Spinal cord (tissue), 10 donors: ENCODE data around the gene ACTR3C. TPM values are rescaled to one million over a fixed set of nuclear protein-coding genes. Genes with fewer than 3 reads are reported as not detected.
A peak's percentile ranks its signal among the peaks of the same experiment; 100 is the strongest.

Source experiments
- DNase-seq, 6 donors: peaks; one replicate each; pipeline versions ENCODE4 v3.0.0 to v3.0.0-alpha.2; 2013 to 2015; ENCODE audit warnings: low spot score in 6 of 6, low read depth in 4 of 6
- H3K27ac ChIP-seq: one replicate; pipeline ENCODE4 v1.5.1; 2013; ENCODE audit warnings: low read depth, low read length, control low read depth
- H3K27me3 ChIP-seq: one replicate; pipeline ENCODE4 v1.6.1; 2013; ENCODE audit warnings: low read length; ENCODE audit not compliant: control insufficient read depth, insufficient read depth
- H3K36me3 ChIP-seq: one replicate; pipeline ENCODE4 v1.6.1; 2013; ENCODE audit warnings: low read length; ENCODE audit not compliant: control insufficient read depth, insufficient read depth
- H3K4me1 ChIP-seq: one replicate; pipeline ENCODE4 v1.6.1; 2013; ENCODE audit warnings: low read length; ENCODE audit not compliant: control insufficient read depth, insufficient read depth
- H3K4me3 ChIP-seq: one replicate; pipeline ENCODE4 v1.5.1; 2013; ENCODE audit warnings: low read depth, low read length, control low read depth
- H3K9me3 ChIP-seq: one replicate; pipeline ENCODE4 v1.6.1; 2013; ENCODE audit warnings: low read length; ENCODE audit not compliant: control insufficient read depth, insufficient read depth
- WGBS: methylation state at CpG from one replicate; pipeline ENCODE4 v1.1.5; 2013; ENCODE audit warnings: missing lambda C conversion rate; ENCODE audit not compliant: insufficient coverage; 5-methylcytosine and 5-hydroxymethylcytosine counted together
- polyA plus RNA-seq, 2 donors: library from polyadenylated mRNA; unstranded; fragments of 120-200 nt; gene quantifications; one replicate each; pipeline ENCODE4 v1.2.1, GENCODE V29; 2013; ENCODE audit not compliant: insufficient read length in 2 of 2
- total RNA-seq, 2 donors: library from RNA; depleted of rRNA in 1 of 2; stranded (reverse); fragments of 120-200 nt in 1 of 2; fragments of >200 nt in 1 of 2; gene quantifications; one replicate each; pipeline versions ENCODE4 v1.2.3 to v1.2.4, GENCODE V29; 2013 to 2014
- donor health status: healthy.

Gene ACTR3C
- total and polyA plus RNA-seq, 4 donors = 1.1 to 5.8 (median 4.3) TPM

- peaks cover 19% of the 10 kb centered on the region for H3K4me1 ChIP-seq
- WGBS = no CpG with 5 or more reads among the region's 1 CpG
- peaks cover 10% of the 10 kb centered on the region for H3K27me3 ChIP-seq
- no peak overlapping the region for H3K4me3 ChIP-seq
- H3K27ac ChIP-seq = no peak overlapping the region
- DNase-seq = no peak
- peaks cover 4% of the 10 kb centered on the region for H3K36me3 ChIP-seq
- no peaks in the 10 kb centered on the region for H3K9me3 ChIP-seq
Measured at GRCh38 chr7:150345012-150345411, 21.7 kb upstream of the ACTR3C start.

GRCh38 chr7:150344299-150344698 is 21.0 kb upstream of the ACTR3C start:
- no peak for DNase-seq

GRCh38 chr7:150343225-150343624 is 19.9 kb upstream of the ACTR3C start:
- 100% methylated on average over 1 of the region's 2 CpGs for WGBS
- no peak overlapping the region for H3K4me3 ChIP-seq

More at GRCh38 chr7:150344299-150344698, 21.0 kb upstream of the ACTR3C start:
- H3K4me1 ChIP-seq = peaks cover 26% of the 10 kb centered on the region
- H3K27me3 ChIP-seq = peaks cover 15% of the 10 kb centered on the region
- no peaks in the 10 kb centered on the region for H3K9me3 ChIP-seq
- no peak overlapping the region for H3K4me3 ChIP-seq
- no peak overlapping the region for H3K27ac ChIP-seq
- H3K36me3 ChIP-seq = peaks cover 8% of the 10 kb centered on the region

GRCh38 chr7:150342121-150342408 is 18.7 kb upstream of the ACTR3C start:
- Histone ChIP-seq H3K4me3 (no peak overlapping the region), H3K27me3 (peaks cover 15% of the 10 kb centered on the region), H3K9me3 (no peaks in the 10 kb centered on the region), H3K27ac (peak overlapping the region; percentile 57), H3K36me3 (peaks cover 28% of the 10 kb centered on the region), H3K4me1 (peaks cover 40% of the 10 kb centered on the region)
- no peak for DNase-seq
- 89% methylated on average over 3 of the region's 9 CpGs for WGBS

More at GRCh38 chr7:150343225-150343624, 19.9 kb upstream of the ACTR3C start:
- H3K27me3 ChIP-seq = peaks cover 15% of the 10 kb centered on the region
- no peak overlapping the region for H3K27ac ChIP-seq
- DNase-seq = no peak
- peaks cover 17% of the 10 kb centered on the region for H3K36me3 ChIP-seq
- H3K9me3 ChIP-seq = no peaks in the 10 kb centered on the region
- peaks cover 36% of the 10 kb centered on the region for H3K4me1 ChIP-seq

GRCh38 chr7:150341263-150342120 is 18.1 kb upstream of the ACTR3C start, which contains the start of gene RARRES2:
RARRES2 (minus strand) TSS chr7:150341629; CDS start chr7:150340609, 1,020 bp downstream.
- peak within 1 kb of the TSS; percentile 64 for H3K27ac ChIP-seq
- H3K36me3 ChIP-seq = peaks cover 34% of the 10 kb centered on the region
- H3K4me3 ChIP-seq = peak within 1 kb of the TSS; percentile 57
- 7% methylated on average over 38 of the region's 49 CpGs for WGBS
- peaks cover 43% of the 10 kb centered on the region for H3K4me1 ChIP-seq
- peaks cover 15% of the 10 kb centered on the region for H3K27me3 ChIP-seq
- no peaks in the 10 kb centered on the region for H3K9me3 ChIP-seq
- DNase-seq = peak in 1 of 6 donors; percentile 68

GRCh38 chr7:150340875-150341262 is 17.5 kb upstream of the ACTR3C start:
- 10% methylated on average over 25 of the region's 29 CpGs for WGBS
- peaks cover 48% of the 10 kb centered on the region for H3K4me1 ChIP-seq
- peaks cover 15% of the 10 kb centered on the region for H3K27me3 ChIP-seq
- no peaks in the 10 kb centered on the region for H3K9me3 ChIP-seq
- H3K36me3 ChIP-seq = peaks cover 37% of the 10 kb centered on the region
- DNase-seq = no peak
- H3K27ac ChIP-seq = peak overlapping the region; percentile 64
- peak overlapping the region; percentile 57 for H3K4me3 ChIP-seq

GRCh38 chr7:150340024-150340749 is 16.8 kb upstream of the ACTR3C start:
- H3K4me1 ChIP-seq = peaks cover 54% of the 10 kb centered on the region
- H3K4me3 ChIP-seq = peak overlapping the region; percentile 57
- WGBS = 32% methylated on average over 25 of the region's 39 CpGs

GRCh38 chr7:150339409-150339809 is 16.1 kb upstream of the ACTR3C start:
- 100% methylated on average over 1 of the region's 9 CpGs for WGBS
- Histone ChIP-seq H3K9me3 (no peaks in the 10 kb centered on the region), H3K27me3 (peaks cover 15% of the 10 kb centered on the region), H3K4me1 (peaks cover 57% of the 10 kb centered on the region), H3K36me3 (peaks cover 43% of the 10 kb centered on the region), H3K27ac (no peak overlapping the region), H3K4me3 (peak overlapping the region; percentile 57)
- DNase-seq = no peak

More at GRCh38 chr7:150340024-150340749, 16.8 kb upstream of the ACTR3C start:
- DNase-seq = peak in 1 of 6 donors; percentile 50
- peaks cover 40% of the 10 kb centered on the region for H3K36me3 ChIP-seq
- peaks cover 15% of the 10 kb centered on the region for H3K27me3 ChIP-seq
- H3K27ac ChIP-seq = peak overlapping the region; percentile 43
- H3K9me3 ChIP-seq = no peaks in the 10 kb centered on the region

GRCh38 chr7:150338166-150338829 is 15.0 kb upstream of the ACTR3C start:
- Histone ChIP-seq H3K27ac (no peak overlapping the region), H3K4me3 (no peak overlapping the region), H3K36me3 (peaks cover 50% of the 10 kb centered on the region), H3K27me3 (peaks cover 15% of the 10 kb centered on the region), H3K9me3 (no peaks in the 10 kb centered on the region), H3K4me1 (peaks cover 57% of the 10 kb centered on the region)
- DNase-seq = no peak
- WGBS = 57% methylated on average over 9 of the region's 11 CpGs
